Fibroblast of lung (primary cell): ENCODE data around the gene SLC26A6. TPM values are rescaled to one million over a fixed set of nuclear protein-coding genes. Genes with fewer than 3 reads are reported as not detected.

ENCODE experiments used
- DNase-seq, 2 donors: peaks; one replicate each; pipeline versions ENCODE4 v3.0.0 to v3.0.0-alpha.2; 2010; ENCODE audit warnings: low read depth in 2 of 2
- H2AFZ ChIP-seq: 2 replicates; pipeline ENCODE4 v1.5.1; 2012; ENCODE audit warnings: low read length, control low read depth, inconsistent platforms
- H3K27ac ChIP-seq: 2 replicates; pipeline ENCODE4 v1.5.1; 2011; ENCODE audit warnings: low read length, control low read depth; ENCODE audit not compliant: insufficient read depth
- H3K27me3 ChIP-seq: 2 replicates; pipeline ENCODE4 v1.5.1; 2011; ENCODE audit warnings: mild to moderate bottlenecking, low read length; ENCODE audit not compliant: control insufficient read depth, insufficient read depth
- H3K36me3 ChIP-seq: 2 replicates; pipeline ENCODE4 v1.5.1; 2011; ENCODE audit warnings: low read length; ENCODE audit not compliant: control insufficient read depth, insufficient read depth
- H3K4me1 ChIP-seq: 2 replicates; pipeline ENCODE4 v1.5.1; 2011; ENCODE audit warnings: low read length; ENCODE audit not compliant: control insufficient read depth, insufficient read depth; ENCODE audit errors: extremely low read depth
- H3K4me2 ChIP-seq: 2 replicates; pipeline ENCODE4 v1.5.1; 2011; ENCODE audit warnings: low read length, control low read depth; ENCODE audit not compliant: insufficient read depth; ENCODE audit errors: extremely low read depth
- H3K4me3 ChIP-seq, 4 experiments: fragments of 200-600 bp in 1 of 4; sonication (generic) in 1 of 4; replicated peaks in 1 of 4; 2 replicates each; pipeline ENCODE4 v1.5.1; 2011 to 2016; ENCODE audit warnings: low read length in 4 of 4, low read depth in 3 of 4, mild to moderate bottlenecking in 3 of 4, control low read depth in 2 of 4, inconsistent platforms in 1 of 4, mixed read lengths in 1 of 4; ENCODE audit not compliant: insufficient read depth in 1 of 4; ENCODE audit errors: control extremely low read depth in 1 of 4
- H3K79me2 ChIP-seq: 2 replicates; pipeline ENCODE4 v1.5.1; 2012; ENCODE audit warnings: mild to moderate bottlenecking, low read length, inconsistent platforms; ENCODE audit not compliant: control insufficient read depth, insufficient read depth
- H3K9ac ChIP-seq: 2 replicates; pipeline ENCODE4 v1.5.1; 2011; ENCODE audit warnings: mild to moderate bottlenecking, low read length, control low read depth; ENCODE audit not compliant: insufficient read depth
- H3K9me3 ChIP-seq: 2 replicates; pipeline ENCODE4 v1.5.1; 2012; ENCODE audit warnings: low read depth, low read length; ENCODE audit not compliant: control insufficient read depth, insufficient read depth
- H4K20me1 ChIP-seq: 2 replicates; pipeline ENCODE4 v1.5.1; 2011; ENCODE audit warnings: low read length; ENCODE audit not compliant: control insufficient read depth, insufficient read depth; ENCODE audit errors: extremely low read depth
- EZH2 ChIP-seq: IDR thresholded peaks from 2 replicates; pipeline ENCODE4 v1.5.1; 2012; ENCODE audit warnings: low read length, control low read depth, mild to moderate bottlenecking; ENCODE audit errors: missing control alignments
- polyA plus RNA-seq, 2 donors: library from polyadenylated mRNA; depleted of rRNA in 1 of 2; stranded (reverse) in 1 of 2; unstranded in 1 of 2; fragments of >200 nt; gene quantifications; 2 replicates each; pipeline ENCODE4 v1.2.1, GENCODE V29; 2011 to 2012; ENCODE audit warnings: missing spikeins in 1 of 2
- total RNA-seq: library from RNA; depleted of rRNA; stranded (reverse); fragments of >200 nt; gene quantifications from 2 replicates; pipeline ENCODE4 v1.2.1, GENCODE V29; 2014
- TF ChIP-seq, protein P1 (sequence below), 2 donors: IDR thresholded peaks in 1 of 2; conservative IDR thresholded peaks in 1 of 2; 1 replicate in 1 of 2; 2 replicates in 1 of 2; pipeline ENCODE4 v1.5.1; 2011 to 2012; ENCODE audit warnings: low read length in 2 of 2, control low read depth in 1 of 2, inconsistent platforms in 1 of 2, low read depth in 1 of 2, mild to moderate bottlenecking in 1 of 2

SLC26A6 gene
- total and polyA plus RNA-seq, 2 donors (not counting 1 experiment from before 2014, with no cell fraction given): 20.9 to 36.3 TPM

DNA sequence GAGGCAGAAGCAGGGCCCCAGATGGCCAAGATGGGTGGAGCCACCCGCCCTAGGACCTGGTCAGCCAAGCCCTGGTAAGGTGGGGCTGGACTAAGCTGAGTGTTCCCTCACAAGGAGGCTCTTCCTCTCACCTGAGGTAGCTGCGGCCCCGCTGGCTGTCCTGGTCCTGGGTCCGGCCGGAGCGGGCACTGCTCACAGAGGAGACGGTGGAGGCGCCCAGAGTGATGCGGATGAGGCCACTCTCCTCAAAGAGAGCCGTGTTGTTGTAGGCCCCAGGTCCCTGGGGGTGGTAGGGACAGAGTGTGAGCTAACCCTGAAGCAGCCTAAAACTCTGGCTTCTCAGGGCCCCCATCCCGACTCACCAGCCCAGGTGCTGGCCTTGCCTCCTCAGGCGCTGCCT, 7.3 kb upstream of the SLC26A6 start:
- Histone ChIP-seq H3K9me3 (no peaks in the 10 kb centered on the region), H3K9ac (no peak overlapping the region), H3K27ac (no peak overlapping the region), H3K36me3 (no peaks in the 10 kb centered on the region), H3K4me1 (no peaks in the 10 kb centered on the region), H3K79me2 (no peaks in the 10 kb centered on the region), H3K4me3 (no peak overlapping the region), H2AFZ (no peak overlapping the region), H3K27me3 (no peaks in the 10 kb centered on the region), H4K20me1 (no peaks in the 10 kb centered on the region), H3K4me2 (no peak overlapping the region)
- no peak for DNase-seq
- TF ChIP-seq, protein P1, sequence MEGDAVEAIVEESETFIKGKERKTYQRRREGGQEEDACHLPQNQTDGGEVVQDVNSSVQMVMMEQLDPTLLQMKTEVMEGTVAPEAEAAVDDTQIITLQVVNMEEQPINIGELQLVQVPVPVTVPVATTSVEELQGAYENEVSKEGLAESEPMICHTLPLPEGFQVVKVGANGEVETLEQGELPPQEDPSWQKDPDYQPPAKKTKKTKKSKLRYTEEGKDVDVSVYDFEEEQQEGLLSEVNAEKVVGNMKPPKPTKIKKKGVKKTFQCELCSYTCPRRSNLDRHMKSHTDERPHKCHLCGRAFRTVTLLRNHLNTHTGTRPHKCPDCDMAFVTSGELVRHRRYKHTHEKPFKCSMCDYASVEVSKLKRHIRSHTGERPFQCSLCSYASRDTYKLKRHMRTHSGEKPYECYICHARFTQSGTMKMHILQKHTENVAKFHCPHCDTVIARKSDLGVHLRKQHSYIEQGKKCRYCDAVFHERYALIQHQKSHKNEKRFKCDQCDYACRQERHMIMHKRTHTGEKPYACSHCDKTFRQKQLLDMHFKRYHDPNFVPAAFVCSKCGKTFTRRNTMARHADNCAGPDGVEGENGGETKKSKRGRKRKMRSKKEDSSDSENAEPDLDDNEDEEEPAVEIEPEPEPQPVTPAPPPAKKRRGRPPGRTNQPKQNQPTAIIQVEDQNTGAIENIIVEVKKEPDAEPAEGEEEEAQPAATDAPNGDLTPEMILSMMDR (conservative IDR thresholded peaks at IDR 0.05 in 1 of 2, IDR thresholded peaks at IDR 0.05 in 1 of 2; ENCODE audit: low read depth in 1 of 2, low read length in 2 of 2): no peak
- TF ChIP-seq EZH2: no peak

DNA sequence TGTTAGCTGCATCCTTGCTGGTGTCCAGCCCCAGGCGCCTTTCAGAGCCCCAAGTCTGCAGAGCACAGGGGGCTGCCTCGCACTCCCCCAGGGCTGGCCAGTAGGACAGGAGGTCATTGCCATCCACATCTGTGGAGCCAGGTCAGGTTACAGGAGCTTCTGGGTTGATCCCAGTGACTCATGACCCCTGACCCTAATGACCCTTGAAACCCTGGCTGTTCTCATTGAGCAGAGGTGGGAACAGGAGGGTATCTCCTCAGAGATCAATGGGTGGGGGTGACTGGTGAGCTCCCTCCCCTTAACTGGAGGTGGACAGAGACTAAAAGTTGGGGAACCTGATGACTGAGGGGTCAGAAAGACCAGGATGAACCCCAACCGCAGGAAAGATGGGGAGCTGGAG, 6.1 kb upstream of the SLC26A6 start:
- Histone ChIP-seq H3K4me1 (no peaks in the 10 kb centered on the region), H3K36me3 (no peaks in the 10 kb centered on the region), H3K4me3 (no peak overlapping the region), H3K9ac (no peak overlapping the region), H3K4me2 (no peak overlapping the region), H3K79me2 (no peaks in the 10 kb centered on the region), H3K27ac (no peak overlapping the region), H2AFZ (no peak overlapping the region), H4K20me1 (no peaks in the 10 kb centered on the region), H3K9me3 (no peaks in the 10 kb centered on the region), H3K27me3 (no peaks in the 10 kb centered on the region)
- no peak for DNase-seq
- TF ChIP-seq, protein P1 (conservative IDR thresholded peaks at IDR 0.05 in 1 of 2, IDR thresholded peaks at IDR 0.05 in 1 of 2; ENCODE audit: low read depth in 1 of 2, low read length in 2 of 2): no peak
- TF ChIP-seq EZH2: no peak

DNA sequence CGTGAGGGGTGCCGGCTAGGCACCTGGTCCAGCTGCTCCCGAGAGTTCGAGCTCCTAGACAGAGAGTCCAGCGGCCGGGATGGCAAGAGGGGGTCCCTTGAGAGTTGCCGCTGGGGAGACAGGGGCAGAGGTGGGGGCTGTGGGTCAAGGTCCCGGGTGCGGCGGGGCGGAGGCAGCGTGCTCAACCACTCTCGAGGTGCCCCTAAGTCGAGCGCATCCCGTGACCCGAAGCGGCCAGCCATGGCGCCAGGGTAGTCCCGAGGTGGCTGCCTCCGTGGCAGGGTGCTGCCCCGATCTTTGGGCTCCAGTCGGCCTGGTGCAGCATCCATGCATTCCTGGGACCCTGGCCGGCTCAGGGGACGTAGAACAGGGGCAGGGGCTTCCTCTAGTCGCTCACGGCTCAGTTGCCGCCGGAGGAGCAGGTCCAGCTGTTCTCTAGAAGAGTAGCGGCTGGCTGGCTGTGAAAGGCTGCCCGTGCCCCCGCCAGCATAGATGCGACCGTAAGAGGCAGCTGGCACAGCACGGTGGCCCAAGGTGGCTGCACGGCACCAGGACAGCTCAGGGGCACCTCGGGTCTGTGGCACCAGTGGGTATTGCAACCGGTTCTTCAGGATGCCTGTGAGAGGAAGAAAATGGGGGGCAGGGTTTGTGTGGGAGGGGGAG, 4.8 kb upstream of the SLC26A6 start:
- no peak for DNase-seq
- H3K4me1 ChIP-seq: no peaks in the 10 kb centered on the region
- no peak overlapping the region for H3K4me3 ChIP-seq
- no peaks in the 10 kb centered on the region for H3K79me2 ChIP-seq
- H3K4me2 ChIP-seq: no peak overlapping the region
- no peak overlapping the region for H3K9ac ChIP-seq
- no peak for TF ChIP-seq EZH2
- TF ChIP-seq, protein P1 (conservative IDR thresholded peaks at IDR 0.05 in 1 of 2, IDR thresholded peaks at IDR 0.05 in 1 of 2; ENCODE audit: low read depth in 1 of 2, low read length in 2 of 2): no peak
- no peaks in the 10 kb centered on the region for H3K27me3 ChIP-seq
- no peak overlapping the region for H3K27ac ChIP-seq
- no peak overlapping the region for H2AFZ ChIP-seq
- H3K36me3 ChIP-seq: no peaks in the 10 kb centered on the region
- no peaks in the 10 kb centered on the region for H3K9me3 ChIP-seq
- no peaks in the 10 kb centered on the region for H4K20me1 ChIP-seq
